Gastrocnemius medialis (tissue), 4 donors: ENCODE data around the gene CERS6. TPM values are rescaled to one million over a fixed set of nuclear protein-coding genes. Genes with fewer than 3 reads are reported as not detected.

Experiments
- ATAC-seq, 2 donors: fragments of 150-250 bp; one replicate each; pipeline ENCODE4 v1.9.1; 2016
- DNase-seq, 2 donors: peaks; one replicate each; pipeline ENCODE4 v3.0.0-alpha.2; 2019
- H3K27ac ChIP-seq, 4 donors: fragments of 200-600 bp; sonication (generic); 1 replicate in 1 of 4; 2 replicates in 3 of 4; pipeline ENCODE4 v1.5.1; 2016 to 2018; ENCODE audit warnings: mild to moderate bottlenecking in 2 of 4, moderate library complexity in 1 of 4
- H3K27me3 ChIP-seq, 3 donors: fragments of 200-600 bp; sonication (generic) in 2 of 3; 1 replicate in 1 of 3; 2 replicates in 2 of 3; pipeline versions ENCODE4 v1.5.1 to v1.6.0; 2016 to 2019; ENCODE audit warnings: mild to moderate bottlenecking in 1 of 3, moderate library complexity in 1 of 3
- H3K36me3 ChIP-seq, 2 donors: fragments of 200-600 bp; sonication (generic) in 1 of 2; one replicate each; pipeline ENCODE4 v1.5.1; 2017 to 2018
- H3K4me1 ChIP-seq, 2 donors: fragments of 200-600 bp; sonication (generic) in 1 of 2; one replicate each; pipeline ENCODE4 v1.5.1; 2016 to 2017; ENCODE audit warnings: mild to moderate bottlenecking in 2 of 2
- H3K4me3 ChIP-seq, 4 donors: fragments of 200-600 bp; sonication (generic) in 3 of 4; 1 replicate in 1 of 4; 2 replicates in 3 of 4; pipeline ENCODE4 v1.5.1; 2016 to 2019; ENCODE audit warnings: mild to moderate bottlenecking in 2 of 4
- H3K9me3 ChIP-seq, 3 donors: fragments of 200-600 bp; sonication (generic) in 2 of 3; 1 replicate in 1 of 3; 2 replicates in 2 of 3; pipeline ENCODE4 v1.5.1; 2016 to 2019
- CTCF ChIP-seq, 5 experiments: fragments of 450-650 bp in 3 of 5; fragments of 200-600 bp in 2 of 5; sonication (generic) in 2 of 5; IDR thresholded peaks in 4 of 5; conservative IDR thresholded peaks in 1 of 5; 1 replicate in 4 of 5; 2 replicates in 1 of 5; pipeline ENCODE4 v1.5.1; 2016 to 2019; ENCODE audit warnings: antibody characterized with exemption in 5 of 5, mild to moderate bottlenecking in 3 of 5, moderate library complexity in 3 of 5
- POLR2A ChIP-seq, 2 donors: fragments of 450-650 bp; IDR thresholded peaks; one replicate each; pipeline ENCODE4 v1.6.1; 2017; ENCODE audit warnings: antibody characterized with exemption in 2 of 2, mild to moderate bottlenecking in 2 of 2, moderate library complexity in 2 of 2
- in situ Hi-C, 4 donors: fragments of 200-750 bp; cut with MboI; loops; one replicate each; pipeline versions ENCODE4 v1.15.0 to v1.8.0; 2017; ENCODE audit warnings: low sequenced_read_pairs in 4 of 4
- intact Hi-C: fragments of 100-400 bp; cut with DNase I; formaldehyde crosslinking; loops from one replicate; pipeline ENCODE4 v1.15.1; 2023; ENCODE audit warnings: low total_unique reads
- total RNA-seq, 4 donors: library from RNA; depleted of rRNA; stranded (reverse); fragments of >200 nt; gene quantifications; one replicate each; pipeline versions ENCODE4 v1.1.0 to v1.2.3, GENCODE V29; 2016

Gene CERS6
- total RNA-seq, 4 donors from 2014 or later = 11.9 to 18.0 (median 14.7) TPM

DNA sequence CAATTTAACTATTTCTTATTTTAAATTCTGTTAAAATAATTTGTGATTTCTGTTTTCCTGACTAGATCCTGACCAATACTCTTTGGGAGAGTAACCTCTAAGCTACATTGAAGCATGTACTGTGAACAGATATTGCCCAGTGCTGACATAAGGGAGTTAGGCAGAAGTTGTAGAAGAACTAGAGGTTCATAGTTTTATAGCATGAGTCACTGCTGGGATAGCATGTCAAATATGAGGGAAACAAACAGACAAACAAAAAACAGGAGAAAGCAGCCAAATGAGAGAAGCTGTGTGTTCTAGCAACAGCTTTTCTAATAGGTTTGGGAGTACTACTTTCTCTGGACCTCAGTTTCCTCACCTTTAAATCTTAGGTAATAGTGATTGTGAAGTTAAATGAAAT, 72.4 kb downstream of the CERS6 start:
- intact Hi-C loops = no loop called here

GRCh38 chr2:168529054-168529833, 73.2 kb downstream of the CERS6 start:
- ATAC-seq = no peak
- no peaks in the 10 kb centered on the region for H3K36me3 ChIP-seq
- peak overlapping the region; percentile 42 to 93 (median 58) for H3K27ac ChIP-seq
- H3K4me1 ChIP-seq = peaks cover 53 to 65% of the 10 kb centered on the region in 2 donors
- no peak overlapping the region for H3K4me3 ChIP-seq
- in situ Hi-C loops (no loop called here), intact Hi-C loops (no loop called here)
- no peaks in the 10 kb centered on the region for H3K27me3 ChIP-seq
- H3K9me3 ChIP-seq = no peaks in the 10 kb centered on the region
- TF ChIP-seq CTCF (IDR thresholded peaks at IDR 0.05 in 4 of 5, conservative IDR thresholded peaks at IDR 0.05 in 1 of 5) (no peak), POLR2A (IDR thresholded peaks at IDR 0.05) (no peak)
- no peak for DNase-seq

More for the DNA sequence above, 72.4 kb downstream of the CERS6 start:
- in situ Hi-C loops = no loop called here
- peak overlapping the region; percentile 42 to 93 (median 58) for H3K27ac ChIP-seq
- no peak for ATAC-seq
- TF ChIP-seq CTCF (IDR thresholded peaks at IDR 0.05 in 4 of 5, conservative IDR thresholded peaks at IDR 0.05 in 1 of 5) (no peak), POLR2A (IDR thresholded peaks at IDR 0.05) (no peak)
- no peaks in the 10 kb centered on the region for H3K27me3 ChIP-seq
- no peak overlapping the region for H3K4me3 ChIP-seq
- peaks cover 53 to 71% of the 10 kb centered on the region in 2 donors for H3K4me1 ChIP-seq
- DNase-seq = no peak
- no peaks in the 10 kb centered on the region for H3K36me3 ChIP-seq
- no peaks in the 10 kb centered on the region for H3K9me3 ChIP-seq

DNA sequence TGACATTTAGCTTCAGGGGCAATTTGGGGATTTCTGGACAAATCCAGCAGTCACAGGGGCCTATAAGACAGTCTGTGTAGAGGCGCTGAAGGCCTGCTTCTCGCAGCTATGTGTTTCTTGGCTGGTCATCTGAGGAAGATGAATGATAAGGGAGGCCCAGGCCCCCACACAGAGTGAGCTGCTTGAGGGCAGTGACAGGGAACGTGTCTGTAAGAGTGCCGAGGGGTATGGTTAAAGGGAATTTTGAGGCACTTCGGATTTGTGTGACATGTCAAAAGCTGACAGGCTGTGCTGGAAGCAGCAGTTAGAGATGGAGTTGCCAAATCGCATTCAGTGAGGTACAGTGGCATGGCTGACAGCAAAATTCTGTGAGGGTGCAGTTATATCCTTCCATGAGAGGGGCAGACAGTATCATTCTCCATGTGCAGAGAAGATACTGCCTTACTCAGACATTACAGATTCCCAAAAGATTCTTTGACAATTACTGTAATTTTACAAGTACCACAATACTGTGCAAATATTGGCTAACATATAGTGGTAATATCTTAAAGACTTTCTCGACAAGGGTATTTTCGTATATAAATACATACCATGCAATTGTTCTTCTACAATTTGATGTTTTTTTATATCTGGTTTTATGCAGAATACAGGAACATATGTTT, 74.0 kb downstream of the CERS6 start:
- in situ Hi-C loops = no loop called here
- Histone ChIP-seq H3K4me3 (no peak overlapping the region), H3K27me3 (no peaks in the 10 kb centered on the region), H3K4me1 (peaks cover 47 to 59% of the 10 kb centered on the region in 2 donors), H3K27ac (peak overlapping the region; percentile 42 to 93 (median 58)), H3K9me3 (no peaks in the 10 kb centered on the region), H3K36me3 (no peaks in the 10 kb centered on the region)
- peak in 1 of 2 donors; percentile 26 for ATAC-seq
- intact Hi-C loops = no loop called here
- TF ChIP-seq POLR2A (IDR thresholded peaks at IDR 0.05) = no peak
- DNase-seq = no peak

DNA sequence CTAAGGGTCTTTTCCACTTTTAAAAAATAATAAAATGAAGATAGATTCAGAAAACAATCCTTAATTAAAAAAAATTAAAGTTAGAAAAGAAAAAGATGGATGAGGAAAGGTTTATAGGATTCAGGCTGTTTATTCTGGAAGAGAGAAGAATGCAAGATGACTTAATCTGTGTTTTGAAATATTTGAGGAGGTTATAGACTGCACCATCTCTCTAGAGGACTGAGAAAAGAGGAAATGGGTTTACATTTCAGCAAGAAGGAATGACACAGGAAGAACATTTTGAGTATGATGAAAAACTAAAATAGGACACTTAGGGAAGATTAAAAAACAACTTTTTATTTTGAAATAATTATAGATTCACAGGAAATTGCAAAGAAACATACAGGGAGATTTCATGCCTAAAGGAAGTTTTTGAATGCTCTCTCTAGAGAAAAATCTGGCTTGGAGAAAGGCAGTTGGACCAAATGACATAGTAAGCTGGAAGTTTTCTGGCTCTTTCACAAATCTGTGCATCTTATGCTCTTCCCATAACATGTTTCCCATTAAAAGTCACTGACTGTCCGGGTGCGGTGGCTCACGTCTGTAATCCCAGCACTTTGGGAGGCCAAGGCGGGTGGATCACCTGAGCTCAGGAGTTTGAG, 75.0 kb downstream of the CERS6 start:
- H3K36me3 ChIP-seq = no peaks in the 10 kb centered on the region

More for the DNA sequence above, 75.0 kb downstream of the CERS6 start:
- Histone ChIP-seq H3K4me1 (peaks cover 38 to 48% of the 10 kb centered on the region in 2 donors), H3K9me3 (no peaks in the 10 kb centered on the region), H3K27me3 (no peaks in the 10 kb centered on the region), H3K27ac (peak overlapping the region; percentile 16 to 93 (median 38)), H3K4me3 (no peak overlapping the region)
- in situ Hi-C loops (no loop called here), intact Hi-C loops (no loop called here)
- DNase-seq = no peak
- no peak for ATAC-seq
- TF ChIP-seq CTCF (IDR thresholded peaks at IDR 0.05 in 4 of 5, conservative IDR thresholded peaks at IDR 0.05 in 1 of 5) (no peak), POLR2A (IDR thresholded peaks at IDR 0.05) (no peak)
